Stimulated activated CD8-positive, alpha-beta memory T cell treated with anti-CD3 and anti-CD28 coated beads, Interleukin-12 subunit alpha, Interleukin-12 subunit beta, amount 100 ng/mL, for 4 hours (primary cell): ENCODE results near the gene RAB6B.
A peak's percentile ranks its signal among the peaks of the same experiment; 100 is the strongest.

ENCODE experiments used
- DNase-seq: peaks from one replicate; pipeline ENCODE4 v3.0.0-alpha.2; 2020; ENCODE audit warnings: low read depth

Gene RAB6B

DNA sequence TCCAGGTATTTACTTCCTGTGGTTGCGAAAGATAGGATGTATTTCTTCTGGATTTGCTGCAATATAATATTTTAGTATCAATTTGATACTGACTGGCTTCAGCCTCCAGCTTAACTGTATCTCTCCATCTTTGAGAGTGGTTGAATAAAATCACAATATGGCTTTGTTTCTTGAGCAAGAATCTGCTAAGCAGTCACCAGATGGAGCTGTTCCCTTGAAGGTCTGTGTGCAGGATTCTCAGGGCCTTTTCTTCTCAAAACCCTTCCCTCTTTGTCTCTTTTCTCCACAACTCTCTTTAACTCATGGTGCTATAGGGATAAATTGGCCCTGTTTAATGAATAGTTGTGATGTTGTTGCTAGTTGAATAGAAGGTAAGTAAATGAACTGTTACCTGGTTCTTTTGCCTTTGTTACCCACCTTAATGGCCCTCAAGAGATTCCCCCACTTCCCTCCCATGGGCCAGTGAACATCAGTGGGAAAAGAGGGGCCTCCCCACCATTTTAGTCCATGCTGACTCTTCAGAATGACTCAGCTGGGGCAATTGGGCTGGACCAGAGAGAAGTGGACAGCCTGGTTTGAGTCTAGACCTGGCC, 34.8 kb upstream of the RAB6B start:
- DNase-seq = no peak

DNA sequence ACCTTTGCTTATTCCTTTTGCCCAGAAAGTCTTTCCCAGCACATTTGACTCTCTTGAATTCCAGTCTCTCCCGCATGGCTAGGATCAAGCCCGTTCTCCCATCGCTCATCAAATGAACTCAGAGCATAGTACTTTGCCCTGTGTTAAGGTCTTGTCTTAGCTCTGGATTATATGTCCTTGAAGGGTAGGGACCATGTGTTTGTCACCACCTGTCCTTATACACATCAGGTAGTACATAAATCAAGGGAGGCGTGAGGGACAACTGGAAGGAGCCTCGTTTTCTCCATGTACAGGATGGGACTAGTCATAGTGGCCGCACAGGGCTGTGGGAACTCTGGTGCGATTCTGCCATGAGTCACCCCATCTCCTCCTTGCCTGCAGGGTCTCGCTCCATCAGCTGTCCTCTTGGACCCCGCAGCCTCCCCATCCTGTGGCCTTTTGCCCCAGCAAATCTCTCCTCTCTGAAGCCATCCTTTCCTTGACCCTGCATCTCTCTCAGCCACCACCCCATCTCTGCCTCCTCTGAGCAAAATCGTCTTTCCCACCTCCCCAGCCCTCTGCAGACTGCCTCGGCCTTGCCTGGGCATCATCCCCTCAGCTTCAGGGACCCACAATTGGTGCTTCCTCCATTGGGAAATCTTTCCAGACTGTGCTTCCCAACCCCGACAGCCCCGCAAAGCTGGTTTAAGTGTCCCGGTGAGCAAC, 33.4 kb upstream of the RAB6B start:
- no peak for DNase-seq

DNA sequence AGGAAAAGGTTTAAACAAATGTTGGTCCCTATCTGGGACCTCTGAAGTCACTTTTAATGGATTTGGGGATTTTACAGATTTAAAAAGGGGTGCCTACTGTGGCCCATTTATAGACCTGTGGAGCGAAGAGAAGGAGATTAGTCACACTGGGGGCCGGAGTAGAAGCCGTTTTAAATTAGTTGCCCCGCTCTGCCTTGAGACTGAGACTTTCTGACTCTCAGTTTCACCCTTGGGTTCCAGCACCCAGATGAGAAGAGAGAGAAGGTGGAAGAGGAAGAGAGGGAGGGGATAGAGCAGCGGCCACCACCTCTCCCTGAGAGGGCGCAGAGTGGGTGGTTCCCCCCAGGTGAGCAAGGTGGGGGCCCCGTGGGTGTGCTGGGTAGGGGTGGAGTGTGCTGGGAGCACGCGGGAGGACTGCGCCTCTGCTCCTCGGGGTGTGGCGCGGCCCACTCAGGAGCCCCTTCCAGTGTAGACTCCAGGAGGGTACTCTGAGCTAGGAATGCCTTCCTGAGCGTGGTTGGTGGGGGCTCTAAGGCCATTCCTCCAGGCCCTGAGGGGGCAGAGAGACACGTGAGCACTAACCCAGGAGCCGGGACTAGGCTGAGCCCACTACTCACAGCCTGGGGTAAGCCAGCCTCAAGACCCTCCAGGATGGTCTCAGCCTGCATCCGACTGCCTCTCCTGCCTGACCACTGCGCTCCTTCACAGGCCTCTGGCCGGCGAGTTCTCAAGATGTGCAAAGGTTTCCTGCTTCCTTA, 32.6 kb upstream of the RAB6B start:
- DNase-seq = no peak

DNA sequence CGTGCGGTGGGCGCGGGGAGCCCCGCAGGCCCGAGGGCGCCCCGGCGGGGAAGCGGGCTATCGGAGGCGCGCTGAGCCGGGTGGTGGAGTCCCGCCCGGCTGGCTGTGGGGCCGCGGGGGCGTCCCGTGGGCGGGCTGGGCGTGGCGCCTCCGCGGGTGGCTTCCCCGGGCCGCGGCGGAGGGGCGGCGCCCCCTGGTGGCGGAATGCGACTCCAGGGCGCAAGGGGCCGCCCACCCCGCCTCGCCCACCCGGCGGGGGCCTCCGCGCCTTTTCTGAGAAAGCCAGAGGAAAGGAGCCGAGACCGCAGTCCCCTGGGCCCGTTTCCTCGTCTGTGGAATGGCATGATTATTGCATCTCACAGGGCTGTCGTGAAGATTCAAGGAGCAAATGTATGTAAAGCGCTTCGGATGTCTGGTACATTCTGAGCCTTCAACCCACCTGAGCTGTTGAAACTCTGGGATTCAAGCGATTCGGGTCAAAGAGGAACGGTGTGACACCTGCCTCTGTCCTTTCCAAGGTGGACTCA, 31.9 kb upstream of the RAB6B start:
- peak; percentile 77 for DNase-seq

DNA sequence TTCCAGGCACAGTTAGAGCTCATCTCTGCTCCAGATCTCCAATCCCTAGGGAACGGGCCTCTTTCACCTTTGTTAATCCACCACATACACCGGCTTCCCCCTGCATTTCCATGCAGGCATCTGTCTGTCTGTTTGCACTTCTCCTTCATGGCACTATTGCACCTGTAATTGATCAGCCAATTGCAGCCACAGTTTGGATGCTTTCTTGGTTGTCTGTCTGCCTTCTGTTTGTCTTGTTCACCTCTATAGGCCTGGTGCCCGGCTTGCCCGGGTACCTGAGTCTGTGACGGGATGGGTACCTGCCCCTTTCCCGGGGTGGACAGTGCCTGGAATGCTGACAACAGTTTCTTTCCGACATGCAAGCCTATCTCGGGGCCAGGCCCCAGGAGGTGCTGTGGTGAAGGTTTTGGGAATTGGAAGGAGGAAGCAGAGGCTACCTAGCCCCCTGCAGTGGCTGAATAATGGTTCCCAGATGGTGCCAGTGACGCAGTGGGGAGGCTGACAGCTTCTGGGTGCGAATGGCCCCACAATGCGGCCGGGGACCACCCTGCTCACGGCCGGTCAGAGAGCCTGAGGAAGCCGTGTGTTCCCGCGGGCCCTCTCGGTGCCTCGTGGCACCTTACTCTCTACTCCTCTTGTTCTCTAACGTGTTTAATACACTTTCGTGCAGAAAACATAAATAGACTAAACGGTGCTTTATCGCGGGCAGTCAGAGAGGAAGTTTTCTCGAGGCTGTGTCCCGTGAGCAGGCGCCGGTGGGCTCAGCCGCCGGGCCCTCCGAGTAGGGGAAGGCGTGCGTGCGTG, 31.3 kb upstream of the RAB6B start:
- DNase-seq = no peak

DNA sequence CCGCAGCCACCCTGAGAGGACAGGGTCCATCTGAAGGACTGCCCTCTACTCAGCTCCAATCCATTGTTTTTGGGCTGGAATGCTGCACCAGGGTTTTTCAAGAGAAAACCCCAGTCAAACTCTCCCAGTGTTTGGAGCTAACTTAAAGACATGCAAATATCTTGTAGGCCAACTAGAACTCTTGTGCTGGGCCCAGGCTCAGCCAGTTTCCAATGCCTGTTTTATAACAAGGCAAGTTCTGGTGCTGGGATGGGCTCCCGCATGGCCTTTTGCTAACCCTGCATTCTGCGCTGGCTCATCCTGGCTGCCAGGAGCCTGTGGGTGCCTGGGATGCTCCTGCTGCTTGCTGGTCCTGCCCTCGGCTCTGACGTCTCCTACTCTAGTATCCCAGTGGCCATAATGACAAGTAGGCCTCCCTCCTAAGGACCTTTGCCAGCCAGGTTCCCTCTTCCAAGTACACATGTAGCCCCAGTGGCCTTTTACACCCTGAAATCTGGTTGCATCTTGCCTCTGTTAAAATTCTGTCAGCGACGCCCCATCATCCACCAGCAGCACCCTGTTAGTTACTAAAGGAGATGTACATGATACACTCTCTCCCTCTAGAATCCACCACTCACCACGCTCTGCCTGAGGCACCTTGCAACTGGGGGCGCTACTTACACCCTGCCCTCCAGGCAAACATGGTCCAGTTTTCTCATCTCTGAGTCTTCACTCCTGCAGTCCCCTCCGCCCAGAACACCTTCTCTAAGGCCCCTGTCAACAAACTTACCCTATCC, 30.5 kb upstream of the RAB6B start:
- no peak for DNase-seq

DNA sequence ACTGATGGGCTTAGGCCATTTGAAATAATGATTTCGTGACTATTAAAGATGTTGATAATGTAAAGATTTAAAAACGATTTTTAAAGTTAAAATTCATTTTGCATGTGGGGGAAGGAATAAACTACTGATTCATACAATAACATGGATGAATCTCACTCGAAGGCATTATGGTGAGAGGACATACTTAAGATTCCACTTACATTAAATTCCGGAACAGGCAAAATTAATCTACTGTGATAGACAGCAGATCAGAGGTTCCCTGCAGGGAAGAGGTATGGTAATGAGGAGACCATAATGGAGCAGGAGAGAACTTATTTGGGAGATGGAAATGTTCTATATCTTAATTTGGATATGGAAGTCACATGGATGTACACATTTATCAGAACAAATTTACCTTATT, 28.4 kb upstream of the RAB6B start:
- DNase-seq = no peak

DNA sequence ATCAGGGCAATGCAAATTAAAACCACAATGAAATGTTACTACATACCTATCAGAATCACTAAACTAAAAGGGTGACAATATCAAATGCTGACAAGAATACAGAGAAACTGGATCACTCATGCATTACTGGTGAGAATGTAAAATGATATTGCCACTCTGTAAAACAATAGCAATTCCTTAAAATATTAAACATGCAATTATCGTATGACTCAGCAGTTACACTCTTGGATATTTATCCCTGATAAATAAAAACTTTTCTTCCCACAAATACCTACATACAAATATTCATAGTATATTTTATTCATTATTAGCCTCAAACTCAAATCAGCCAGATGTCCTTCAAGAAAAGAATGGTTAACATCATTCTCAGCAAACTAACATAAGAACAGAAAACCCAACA, 25.9 kb upstream of the RAB6B start:
- DNase-seq = no peak

DNA sequence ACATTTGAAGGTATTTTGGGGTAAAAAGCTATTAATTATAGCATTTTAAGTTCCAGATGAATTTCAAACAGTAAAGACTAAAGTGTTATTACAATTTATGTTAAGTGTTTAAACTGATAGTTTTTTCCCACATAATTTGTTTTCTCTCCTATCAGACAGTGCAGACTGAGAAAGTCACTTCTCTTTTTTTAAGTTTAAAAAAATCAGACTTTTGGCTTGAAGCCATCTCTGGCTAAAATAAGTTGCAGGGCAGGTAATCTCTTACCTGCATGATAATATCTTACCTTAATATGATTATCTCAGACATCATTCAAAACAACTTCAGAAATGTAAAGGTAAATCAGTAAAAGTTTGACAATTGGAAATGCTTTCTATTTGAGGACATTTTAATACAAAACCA, 21.5 kb upstream of the RAB6B start:
- no peak for DNase-seq

DNA sequence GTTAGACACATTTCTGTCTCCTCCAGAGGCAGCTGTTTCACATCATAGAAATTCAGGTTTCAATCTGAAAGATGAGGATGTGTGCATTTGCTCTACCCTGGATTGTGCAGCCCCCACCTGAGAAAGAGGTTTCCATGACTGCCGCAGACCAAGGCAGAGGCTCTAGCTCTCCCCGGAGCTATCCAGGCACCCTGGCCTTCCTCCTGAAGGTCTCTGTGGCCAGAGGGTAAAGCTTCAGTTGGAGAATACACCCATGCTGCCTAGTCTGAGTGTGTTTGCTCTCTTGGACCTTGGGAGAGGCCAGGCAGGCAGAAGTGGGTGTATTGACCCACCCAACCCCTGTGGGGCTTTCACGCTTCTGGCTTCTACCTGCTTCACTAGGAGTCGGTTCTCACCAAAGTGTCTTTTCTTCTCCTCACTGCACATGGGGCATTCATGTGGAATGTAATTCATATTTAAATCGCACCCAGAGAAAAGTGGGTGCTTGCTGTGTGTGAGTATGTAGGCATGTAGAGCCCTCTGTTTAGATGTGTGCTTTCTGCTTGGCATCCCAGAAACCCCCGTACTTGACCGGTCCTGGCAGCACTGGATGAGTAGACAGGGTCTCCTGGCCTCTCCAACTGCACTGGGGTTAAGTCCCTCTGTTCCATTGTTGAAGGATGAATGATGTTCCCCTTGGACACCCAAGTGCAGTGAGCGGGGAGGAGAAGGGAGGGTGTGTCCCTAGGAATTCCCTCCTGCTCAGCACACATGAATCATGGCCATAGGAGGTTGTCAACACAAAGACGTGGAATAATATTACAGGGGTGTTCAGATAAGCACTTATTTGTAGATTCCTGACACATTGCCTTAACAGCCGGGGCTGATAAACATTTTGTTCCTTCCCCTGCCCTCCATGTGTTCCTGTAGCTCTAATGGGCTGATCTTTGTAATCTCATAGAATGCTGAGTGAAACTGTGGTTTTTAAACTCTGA, 20.3 kb upstream of the RAB6B start:
- DNase-seq = no peak

DNA sequence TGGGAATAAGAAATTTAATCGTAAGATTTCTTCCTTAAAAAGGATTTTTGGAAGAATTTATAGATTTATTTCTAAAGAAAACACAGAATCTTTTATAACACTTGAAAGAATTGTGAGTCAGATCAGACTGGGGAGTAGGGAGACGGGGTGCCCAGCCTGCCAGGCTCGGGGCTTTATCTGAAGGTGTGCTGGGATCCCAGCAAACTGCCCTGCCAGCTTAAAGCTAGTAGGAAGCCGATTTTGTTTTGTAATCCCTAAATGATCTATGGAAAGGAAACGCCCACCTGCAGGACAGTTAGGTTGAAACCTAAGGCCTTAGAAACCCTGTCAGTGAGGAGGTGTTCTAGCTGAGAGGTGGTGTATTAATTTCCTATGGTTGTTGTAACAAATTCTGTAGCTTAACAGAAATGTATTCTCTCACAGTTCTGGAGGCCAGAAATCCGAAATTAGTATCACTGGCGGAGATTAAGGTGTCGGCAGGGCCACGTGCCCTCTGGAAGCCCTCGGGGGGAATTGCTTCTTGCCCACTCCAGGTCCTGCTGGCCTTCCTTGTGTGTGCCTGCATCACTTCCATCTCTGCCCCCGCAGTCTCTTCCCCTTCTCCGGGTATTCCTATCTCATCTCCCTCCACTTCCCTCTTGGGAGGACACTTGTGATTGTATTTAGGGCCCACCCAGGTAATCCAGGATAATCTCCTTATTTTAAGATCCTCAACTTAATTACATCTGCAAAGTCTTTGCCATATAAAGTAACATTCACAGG, 19.3 kb upstream of the RAB6B start:
- no peak for DNase-seq

DNA sequence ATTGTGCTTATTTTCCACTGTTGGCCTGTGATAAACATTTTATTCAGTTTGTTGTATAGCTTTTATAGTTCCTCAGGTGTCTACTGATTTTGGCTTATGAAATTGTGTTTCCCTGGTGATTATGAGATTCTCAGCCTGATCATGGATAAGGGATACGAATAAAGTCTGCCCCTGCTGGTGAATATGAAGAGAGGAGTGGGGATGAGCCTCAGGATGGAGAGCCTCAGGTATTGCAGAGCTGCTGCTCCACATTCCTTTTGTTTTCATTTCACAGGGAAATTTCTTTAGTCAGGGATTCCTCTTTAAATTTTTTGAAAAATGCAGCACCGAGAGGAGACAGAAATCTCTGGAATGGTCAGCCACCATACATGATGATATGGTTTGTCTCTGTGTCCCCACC, 14.7 kb upstream of the RAB6B start:
- DNase-seq = no peak

DNA sequence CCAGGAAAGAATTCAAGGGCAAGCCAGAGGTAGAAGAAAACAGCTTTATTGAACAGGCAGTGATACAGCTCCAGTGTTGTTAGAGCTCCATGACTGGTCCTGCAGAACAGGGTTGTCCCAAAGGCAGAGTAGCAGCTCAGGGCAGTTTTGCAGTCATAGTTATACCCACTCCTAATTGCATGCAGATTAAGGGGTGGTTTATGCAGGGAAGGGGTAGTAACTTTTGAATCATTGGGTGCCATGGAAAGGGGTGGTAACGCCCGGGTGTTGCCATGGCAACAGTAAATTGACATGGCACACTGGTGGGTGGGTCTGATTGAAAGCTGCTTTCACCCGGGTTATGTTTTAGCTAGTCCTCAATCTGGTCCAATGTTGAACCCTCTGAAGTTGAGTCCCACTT, 9.7 kb upstream of the RAB6B start:
- DNase-seq = no peak

DNA sequence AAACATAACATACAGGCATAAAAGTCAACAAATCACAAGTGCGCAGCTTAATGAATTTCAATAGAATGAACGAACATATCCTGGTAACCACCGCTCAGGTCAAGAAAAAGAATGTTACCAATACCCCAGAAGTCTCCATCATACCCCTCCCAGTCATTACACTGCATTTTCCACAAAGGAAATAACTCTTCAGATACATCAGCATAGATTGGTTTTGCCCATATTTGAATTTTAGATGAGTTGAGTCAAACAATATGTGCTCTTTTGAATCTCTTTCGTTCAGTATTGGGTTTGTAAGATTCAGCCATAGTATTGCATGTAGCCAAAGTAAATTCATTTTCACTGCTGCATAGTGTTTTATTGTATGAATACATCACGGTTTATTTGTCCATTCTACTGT, 6.2 kb upstream of the RAB6B start:
- no peak for DNase-seq

DNA sequence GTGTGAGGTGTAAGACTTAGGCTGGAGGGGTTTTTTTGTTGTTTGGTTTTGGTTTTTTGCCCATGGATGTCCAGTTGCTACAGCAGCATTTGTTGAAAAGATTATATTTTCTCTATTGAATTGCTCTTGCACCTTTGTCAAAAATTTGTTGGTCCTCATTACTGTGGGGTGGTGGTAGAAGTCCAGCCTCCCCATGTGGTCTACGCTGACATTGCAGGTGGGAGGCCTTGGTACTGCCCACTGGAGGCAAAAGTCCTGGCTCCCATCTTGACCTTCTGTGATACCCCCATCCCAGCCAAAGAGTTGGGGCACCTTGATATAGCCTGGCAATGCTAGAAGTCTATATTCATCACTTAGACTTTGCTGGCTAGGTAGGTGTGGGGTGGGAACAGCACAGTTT, 5.4 kb upstream of the RAB6B start:
- no peak for DNase-seq

DNA sequence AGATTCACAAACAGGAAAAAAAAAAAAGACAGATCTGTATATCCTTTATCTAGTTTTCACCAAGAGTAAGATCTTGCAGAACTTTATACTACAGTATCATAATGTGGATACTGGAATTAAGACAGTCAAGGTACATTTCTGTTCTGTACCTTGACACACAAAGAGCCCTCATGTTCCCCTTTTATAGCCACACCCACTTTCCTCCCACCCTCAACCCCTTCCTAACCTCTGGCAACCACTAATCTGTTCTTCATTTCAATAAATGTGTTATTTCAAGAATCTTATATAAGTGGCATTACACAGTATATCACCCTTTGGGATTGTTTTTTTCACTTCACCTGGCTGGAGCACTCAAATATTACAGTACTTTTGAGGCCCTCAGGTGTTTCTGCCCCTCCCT, 3.6 kb upstream of the RAB6B start:
- no peak for DNase-seq

DNA sequence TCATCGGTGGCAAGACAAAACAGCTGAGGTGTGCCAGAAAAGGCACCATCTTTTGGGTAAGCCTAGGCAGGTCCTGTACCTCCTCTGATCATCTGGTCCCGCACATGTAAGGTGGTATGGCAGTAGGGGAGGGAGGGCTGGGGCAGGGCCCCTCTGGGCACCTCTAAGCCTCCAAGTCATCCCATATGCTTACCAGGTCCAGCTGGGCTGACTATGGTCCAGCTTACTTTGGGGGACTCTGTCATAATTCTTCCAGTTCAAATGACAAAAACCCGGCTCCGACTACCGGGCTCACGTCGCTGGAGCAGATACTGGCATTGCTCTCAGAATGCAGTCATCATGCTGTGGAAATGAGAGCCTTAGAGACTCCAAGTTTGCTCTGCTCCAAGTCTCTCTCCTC, 1.9 kb upstream of the RAB6B start:
- no peak for DNase-seq

DNA sequence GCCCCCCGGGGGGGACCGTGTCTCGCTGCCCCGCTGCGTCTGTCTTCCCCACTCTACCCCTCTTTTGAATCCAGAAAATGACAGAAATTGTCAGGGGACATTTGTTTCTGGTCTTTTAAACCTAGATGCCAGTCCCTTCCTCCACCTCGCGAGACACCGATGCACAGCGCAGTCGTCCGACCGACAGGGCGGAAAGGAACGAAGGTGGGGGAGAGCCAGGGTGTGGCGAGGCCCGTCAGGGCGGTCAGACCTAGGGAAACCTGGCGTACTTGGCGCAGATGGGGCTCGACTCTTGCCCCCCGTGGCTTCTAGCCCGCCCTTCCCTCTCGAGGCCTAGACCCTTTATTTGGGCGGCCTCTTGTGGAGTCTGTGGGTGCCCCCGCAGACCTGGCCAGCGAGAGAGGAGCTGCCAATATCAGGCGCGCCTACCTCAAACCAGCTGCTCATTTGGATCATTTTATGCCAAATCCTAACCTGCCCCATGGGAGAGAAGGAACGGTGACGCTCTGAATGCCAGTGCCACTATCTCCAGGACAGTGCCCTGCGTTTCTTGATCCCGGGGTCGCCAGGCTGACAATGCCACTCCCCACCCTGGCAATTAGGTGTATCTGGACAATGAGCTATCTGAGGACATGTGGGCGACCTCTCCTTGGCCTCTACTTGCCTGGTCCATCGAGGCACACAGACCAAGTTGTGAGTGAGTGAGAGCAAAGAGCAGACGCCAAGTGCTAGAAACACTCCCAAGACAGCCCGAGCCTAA, 500 bp upstream of the RAB6B start:
- no peak for DNase-seq
